HepG2 (cell line): ENCODE data around the gene TMEM178A. TPM values are rescaled to one million over a fixed set of nuclear protein-coding genes. Genes with fewer than 3 reads are reported as not detected.

Source experiments
- ATAC-seq: fragments of 200-7000 bp; cut with Tn5 transposase; 3 replicates; pipeline ENCODE4 v1.9.1; 2020; ENCODE audit warnings: mild to moderate bottlenecking, moderate library complexity
- BruUV-seq: library from RNA; stranded (reverse); fragments of 400-500 nt; replicated peaks from 2 replicates; lab custom pipeline; 2021; lab: Mats Ljungman, UMichigan
- CTCF ChIA-PET: fragments of 300-600 bp; formaldehyde crosslinking; extraction: SDS; loops from one replicate; lab custom pipeline; 2021; ENCODE audit warnings: low total read pairs, inconsistent platforms, low intra/inter-chr PET ratio; lab: Yijun Ruan, JAX
- POLR2A ChIA-PET: fragments of 350-600 bp; sonication (Branson Sonifier 250); formaldehyde crosslinking; loops from one replicate; lab custom pipeline; 2020; ENCODE audit warnings: antibody characterized with exemption, inconsistent platforms; lab: Yijun Ruan, JAX
- DNase-seq: peaks from one replicate; pipeline ENCODE4 v3.0.0-alpha.2; 2015; ENCODE audit warnings: low spot score
- FAIRE-seq: peaks from 3 replicates; lab custom pipeline; 2011; peaks lifted over from hg19 to GRCh38; lab: Jason Lieb, UNC
- H2AFZ ChIP-seq: one replicate; pipeline ENCODE4 v1.6.1; 2011; ENCODE audit warnings: low read length, inconsistent platforms
- H3K27ac ChIP-seq: fragments of 300-600 bp; 3 replicates; pipeline ENCODE4 v1.8.0; 2011; ENCODE audit warnings: mixed run types, mild to moderate bottlenecking, mixed read lengths, low read length, inconsistent platforms; ENCODE audit not compliant: insufficient read depth; ENCODE audit errors: extremely low read length
- H3K27me3 ChIP-seq, 2 experiments: fragments of 200-600 bp in 1 of 2; 2 replicates in 1 of 2; 3 replicates in 1 of 2; pipeline versions ENCODE4 v1.6.0 to v1.8.0; 2011; ENCODE audit warnings: low read length in 2 of 2, mild to moderate bottlenecking in 2 of 2, moderate library complexity in 2 of 2, inconsistent platforms in 1 of 2; ENCODE audit not compliant: insufficient read depth in 2 of 2, control insufficient read depth in 1 of 2
- H3K36me3 ChIP-seq, 2 experiments: fragments of 200-600 bp in 1 of 2; replicated peaks in 1 of 2; 2 replicates in 1 of 2; 3 replicates in 1 of 2; pipeline versions ENCODE4 v1.5.1 to v1.8.0; 2011; ENCODE audit warnings: low read length in 2 of 2, inconsistent platforms in 1 of 2; ENCODE audit not compliant: insufficient read depth in 2 of 2, control insufficient read depth in 1 of 2
- H3K4me1 ChIP-seq: 2 replicates; pipeline ENCODE4 v1.5.1; 2012; ENCODE audit warnings: low read length, inconsistent platforms; ENCODE audit not compliant: insufficient read depth
- H3K4me2 ChIP-seq: 2 replicates; pipeline ENCODE4 v1.6.0; 2011; ENCODE audit warnings: low read depth, low read length, inconsistent platforms
- H3K4me3 ChIP-seq, 3 experiments: fragments of 200-600 bp in 1 of 3; sonication (generic), shearing (Covaris generic) in 1 of 3; replicated peaks in 1 of 3; 2 replicates each; pipeline ENCODE4 v1.5.1; 2011 to 2016; ENCODE audit warnings: low read length in 3 of 3, inconsistent platforms in 2 of 3, low read depth in 2 of 3, mild to moderate bottlenecking in 2 of 3, control low read depth in 1 of 3, mixed read lengths in 1 of 3; ENCODE audit not compliant: insufficient read depth in 1 of 3
- H3K79me2 ChIP-seq: one replicate; pipeline ENCODE4 v1.6.1; 2011; ENCODE audit warnings: low read length, inconsistent platforms; ENCODE audit not compliant: insufficient read depth
- H3K9ac ChIP-seq: 2 replicates; pipeline ENCODE4 v1.6.0; 2011; ENCODE audit warnings: mild to moderate bottlenecking, low read depth, low read length, inconsistent platforms; ENCODE audit not compliant: insufficient read depth
- H3K9me3 ChIP-seq: 2 replicates; pipeline ENCODE4 v1.5.1; 2012; ENCODE audit warnings: mild to moderate bottlenecking, low read length
- H4K20me1 ChIP-seq: 2 replicates; pipeline ENCODE4 v1.6.0; 2011; ENCODE audit warnings: inconsistent platforms, mild to moderate bottlenecking, low read length, moderate library complexity; ENCODE audit not compliant: insufficient read depth
- CCAR2 ChIP-seq: fragments of 200-400 bp; formaldehyde crosslinking; optimal IDR thresholded peaks from 2 replicates; pipeline ENCODE3; 2018; ENCODE audit warnings: low read depth, mild to moderate bottlenecking, low read length, moderate library complexity
- POLR2AphosphoS5 ChIP-seq: IDR thresholded peaks from 2 replicates; pipeline ENCODE4 v1.6.1; 2012; ENCODE audit warnings: low read depth, low read length
- TAF15 ChIP-seq: fragments of 200-400 bp; formaldehyde crosslinking; IDR thresholded peaks from one replicate; pipeline ENCODE4 v1.6.1; 2018; ENCODE audit warnings: mild to moderate bottlenecking, low read depth, low read length; ENCODE audit not compliant: poor library complexity, severe bottlenecking
- ZNF281 ChIP-seq: sonication (generic); formaldehyde crosslinking; IDR thresholded peaks from 2 replicates; pipeline ENCODE4 v1.4.0; 2020; ENCODE audit warnings: missing genetic modification reagents, borderline replicate concordance
- WGBS: methylation state at CpG from one replicate; pipeline ENCODE4 v1.1.6; 2017; ENCODE audit warnings: low lambda C conversion rate; 5-methylcytosine and 5-hydroxymethylcytosine counted together
- in situ Hi-C: cut with HindIII; loops from 2 replicates; pipeline ENCODE4 v1.10.0; 2017; ENCODE audit warnings: low pct_unique_long_range_greater_than_20kb; ENCODE audit not compliant: extremely low pct_ligation_motif_present
- intact Hi-C: fragments of 100-400 bp; cut with micrococcal nuclease; formaldehyde crosslinking; loops from one replicate; pipeline ENCODE4 v1.10.0; 2022; ENCODE audit not compliant: unreplicated experiment
- polyA plus RNA-seq, 8 experiments: library from polyadenylated mRNA; depleted of rRNA in 3 of 8; stranded (reverse) in 7 of 8; unstranded in 1 of 8; fragments of >200 nt; fragmentation: Illumina TruSeq in 4 of 8; extraction: Trizol in 4 of 8; gene quantifications; 2 replicates each; pipeline versions ENCODE4 v1.2.1 to v1.2.3, GENCODE V29; 2011 to 2016; ENCODE audit warnings: low read depth in 4 of 8, missing spikeins in 1 of 8, mixed read lengths in 1 of 8; ENCODE audit not compliant: insufficient read depth in 1 of 8
- total RNA-seq, 5 experiments: library from RNA; depleted of rRNA; stranded (reverse); fragments of >200 nt; fragmentation: Illumina TruSeq; extraction: Trizol; gene quantifications; 2 replicates each; pipeline ENCODE4 v1.2.3, GENCODE V29; 2016; ENCODE audit warnings: low read depth in 1 of 5
- TF ChIP-seq, protein P1 (sequence below): sonication (generic); formaldehyde crosslinking; IDR thresholded peaks from 2 replicates; pipeline ENCODE4 v1.8.0; 2022; ENCODE audit warnings: mild to moderate bottlenecking, missing genetic modification reagents, borderline replicate concordance
- TF ChIP-seq, protein P2 (sequence below): sonication (generic); formaldehyde crosslinking; IDR thresholded peaks from 2 replicates; pipeline ENCODE4 v1.5.1; 2020; ENCODE audit warnings: missing genetic modification reagents, mild to moderate bottlenecking, borderline replicate concordance

Gene TMEM178A
- total and polyA plus RNA-seq, 2 of the 13 experiments (the other 11 are each of a cell fraction or from before 2014, with no cell fraction given) = 0.38 to 3.3 TPM

DNA sequence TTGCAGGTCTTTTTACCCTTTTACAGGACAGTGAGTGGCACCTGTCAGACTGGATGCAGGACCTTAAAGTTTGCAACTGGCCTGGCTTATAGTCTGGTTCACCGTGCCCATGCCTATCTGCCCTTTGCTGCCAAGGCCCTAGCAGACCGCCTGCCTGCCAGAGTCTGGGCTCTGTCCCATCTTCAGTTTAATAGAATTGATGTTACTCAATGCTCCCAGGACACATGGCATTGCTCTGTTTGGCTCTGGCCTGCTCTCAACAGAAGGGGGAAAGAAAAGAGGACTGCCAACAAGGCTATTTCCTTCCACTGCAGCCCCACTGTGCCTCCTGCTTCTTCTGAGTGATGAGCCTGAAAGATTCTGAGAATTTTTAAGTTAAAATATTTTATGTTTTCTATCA lies 25.6 kb upstream of the TMEM178A start:
- H3K36me3 ChIP-seq = no peaks in the 10 kb centered on the region
- no peak overlapping the region for H3K27ac ChIP-seq
- ATAC-seq = no peak; the same call in 2 of the 3 replicates
- no peak for FAIRE-seq
- no peak overlapping the region for H3K9ac ChIP-seq
- in situ Hi-C loops = no loop called here
- H3K79me2 ChIP-seq = no peaks in the 10 kb centered on the region
- DNase-seq = no peak
- no peak overlapping the region for H2AFZ ChIP-seq
- H3K4me3 ChIP-seq = no peak overlapping the region
- H4K20me1 ChIP-seq = no peaks in the 10 kb centered on the region
- BruUV-seq = no TSS peak
- CTCF ChIA-PET = no interaction called here
- H3K4me1 ChIP-seq = peaks cover 13% of the 10 kb centered on the region
- POLR2A ChIA-PET = no interaction called here
- intact Hi-C loops = no loop called here
- no peak overlapping the region for H3K4me2 ChIP-seq
- TF ChIP-seq, protein P1, sequence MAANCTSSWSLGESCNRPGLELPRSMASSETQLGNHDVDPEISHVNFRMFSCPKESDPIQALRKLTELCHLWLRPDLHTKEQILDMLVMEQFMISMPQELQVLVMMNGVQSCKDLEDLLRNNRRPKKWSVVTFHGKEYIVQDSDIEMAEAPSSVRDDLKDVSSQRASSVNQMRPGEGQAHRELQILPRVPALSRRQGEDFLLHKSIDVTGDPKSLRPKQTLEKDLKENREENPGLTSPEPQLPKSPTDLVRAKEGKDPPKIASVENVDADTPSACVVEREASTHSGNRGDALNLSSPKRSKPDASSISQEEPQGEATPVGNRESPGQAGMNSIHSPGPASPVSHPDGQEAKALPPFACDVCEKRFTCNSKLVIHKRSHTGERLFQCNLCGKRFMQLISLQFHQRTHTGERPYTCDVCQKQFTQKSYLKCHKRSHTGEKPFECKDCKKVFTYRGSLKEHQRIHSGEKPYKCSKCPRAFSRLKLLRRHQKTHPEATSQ (CRISPR knock-in tag) = no peak
- TF ChIP-seq CCAR2 = no peak
- TF ChIP-seq ZNF281 (CRISPR knock-in tag) = no peak
- TF ChIP-seq, protein P2, sequence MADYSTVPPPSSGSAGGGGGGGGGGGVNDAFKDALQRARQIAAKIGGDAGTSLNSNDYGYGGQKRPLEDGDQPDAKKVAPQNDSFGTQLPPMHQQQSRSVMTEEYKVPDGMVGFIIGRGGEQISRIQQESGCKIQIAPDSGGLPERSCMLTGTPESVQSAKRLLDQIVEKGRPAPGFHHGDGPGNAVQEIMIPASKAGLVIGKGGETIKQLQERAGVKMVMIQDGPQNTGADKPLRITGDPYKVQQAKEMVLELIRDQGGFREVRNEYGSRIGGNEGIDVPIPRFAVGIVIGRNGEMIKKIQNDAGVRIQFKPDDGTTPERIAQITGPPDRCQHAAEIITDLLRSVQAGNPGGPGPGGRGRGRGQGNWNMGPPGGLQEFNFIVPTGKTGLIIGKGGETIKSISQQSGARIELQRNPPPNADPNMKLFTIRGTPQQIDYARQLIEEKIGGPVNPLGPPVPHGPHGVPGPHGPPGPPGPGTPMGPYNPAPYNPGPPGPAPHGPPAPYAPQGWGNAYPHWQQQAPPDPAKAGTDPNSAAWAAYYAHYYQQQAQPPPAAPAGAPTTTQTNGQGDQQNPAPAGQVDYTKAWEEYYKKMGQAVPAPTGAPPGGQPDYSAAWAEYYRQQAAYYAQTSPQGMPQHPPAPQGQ (CRISPR knock-in tag) = no peak
- TF ChIP-seq TAF15 = no peak
- no peak for TF ChIP-seq POLR2AphosphoS5
- WGBS = 48% methylated on average over 2 of the region's 2 CpGs
- no peaks in the 10 kb centered on the region for H3K9me3 ChIP-seq
- 0 out of 5 replicates have a peak, but pooled peaks cover 0 to 3% of the 10 kb centered on the region in 2 experiments for H3K27me3 ChIP-seq
